OCI-LY1 (cell line): ENCODE measurements around the gene SUV39H1.

Experiments used
- EZH2 ChIP-seq: fragments of 200-600 bp; sonication (generic), shearing (Covaris generic); IDR thresholded peaks from 2 replicates; pipeline ENCODE4 v1.8.0; 2017; ENCODE audit warnings: borderline replicate concordance, mixed run types, mild to moderate bottlenecking, antibody characterized with exemption, low read length, moderate library complexity, mixed read lengths
- TF ChIP-seq, protein P1 (sequence below): fragments of 200-600 bp; sonication (generic), shearing (Covaris generic); IDR thresholded peaks from 2 replicates; pipeline ENCODE4 v1.5.1; 2017; ENCODE audit warnings: mild to moderate bottlenecking, antibody characterized with exemption, low read length, moderate library complexity, mixed read lengths

DNA sequence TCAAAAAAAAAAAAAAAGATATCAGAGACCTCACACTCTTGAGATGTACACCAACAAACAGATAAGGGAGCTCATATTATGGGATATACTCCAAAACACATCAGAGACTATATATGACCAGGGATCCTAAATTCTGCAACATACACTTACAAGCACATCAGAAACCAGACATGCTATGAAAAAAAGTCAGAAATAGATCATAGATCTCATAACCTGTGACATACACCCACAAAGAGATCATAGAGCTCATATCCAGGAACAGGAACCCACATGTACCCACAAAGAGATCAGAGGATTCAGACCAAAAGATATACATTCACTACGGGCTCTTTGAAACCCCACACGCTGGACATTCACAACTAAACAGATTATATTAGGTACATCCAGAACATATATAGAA, 30.1 kb downstream of the SUV39H1 start:
- TF ChIP-seq, protein P1, sequence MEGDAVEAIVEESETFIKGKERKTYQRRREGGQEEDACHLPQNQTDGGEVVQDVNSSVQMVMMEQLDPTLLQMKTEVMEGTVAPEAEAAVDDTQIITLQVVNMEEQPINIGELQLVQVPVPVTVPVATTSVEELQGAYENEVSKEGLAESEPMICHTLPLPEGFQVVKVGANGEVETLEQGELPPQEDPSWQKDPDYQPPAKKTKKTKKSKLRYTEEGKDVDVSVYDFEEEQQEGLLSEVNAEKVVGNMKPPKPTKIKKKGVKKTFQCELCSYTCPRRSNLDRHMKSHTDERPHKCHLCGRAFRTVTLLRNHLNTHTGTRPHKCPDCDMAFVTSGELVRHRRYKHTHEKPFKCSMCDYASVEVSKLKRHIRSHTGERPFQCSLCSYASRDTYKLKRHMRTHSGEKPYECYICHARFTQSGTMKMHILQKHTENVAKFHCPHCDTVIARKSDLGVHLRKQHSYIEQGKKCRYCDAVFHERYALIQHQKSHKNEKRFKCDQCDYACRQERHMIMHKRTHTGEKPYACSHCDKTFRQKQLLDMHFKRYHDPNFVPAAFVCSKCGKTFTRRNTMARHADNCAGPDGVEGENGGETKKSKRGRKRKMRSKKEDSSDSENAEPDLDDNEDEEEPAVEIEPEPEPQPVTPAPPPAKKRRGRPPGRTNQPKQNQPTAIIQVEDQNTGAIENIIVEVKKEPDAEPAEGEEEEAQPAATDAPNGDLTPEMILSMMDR, result no peak
- no peak for TF ChIP-seq EZH2
